GM21526 (cell line): ENCODE measurements around the gene OST4.

Experiments used
- ATAC-seq: cut with Tn5 transposase; IDR thresholded peaks from one replicate; pipeline ENCODE4 v1.9.1; 2021; ENCODE audit warnings: moderate library complexity; ENCODE audit not compliant: unreplicated experiment, low FRiP score

Gene OST4

GRCh38 chr2:27032495-27033252, 38.8 kb downstream of the OST4 start, which contains the start of gene TMEM214:
Gene TMEM214 (plus strand): TSS chr2:27032965. CDS start chr2:27033016, 51 bp downstream.
- ATAC-seq = peak; percentile 83

DNA sequence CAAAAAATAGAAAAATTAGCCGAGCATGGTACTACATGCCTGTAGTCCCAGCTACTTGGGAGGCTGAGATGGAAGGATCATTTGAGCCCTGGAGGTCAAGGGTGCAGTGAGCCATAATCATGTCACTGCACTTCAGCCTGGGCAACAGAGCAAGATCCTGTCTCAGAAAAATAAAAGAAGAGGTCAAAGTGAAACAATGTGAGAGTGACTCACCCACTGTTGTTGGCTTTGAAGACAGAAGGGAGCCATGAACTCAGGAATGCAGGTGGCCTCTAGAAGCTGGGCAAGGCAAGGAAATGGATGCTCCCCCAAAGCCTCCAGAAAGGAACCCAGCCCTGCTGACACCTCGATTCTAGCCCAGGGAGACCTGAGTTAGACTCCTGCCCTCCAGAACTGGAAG, 42.4 kb downstream of the OST4 start:
- ATAC-seq = no peak

GRCh38 chr2:27027211-27027651, 44.2 kb downstream of the OST4 start:
- ATAC-seq = no peak

DNA sequence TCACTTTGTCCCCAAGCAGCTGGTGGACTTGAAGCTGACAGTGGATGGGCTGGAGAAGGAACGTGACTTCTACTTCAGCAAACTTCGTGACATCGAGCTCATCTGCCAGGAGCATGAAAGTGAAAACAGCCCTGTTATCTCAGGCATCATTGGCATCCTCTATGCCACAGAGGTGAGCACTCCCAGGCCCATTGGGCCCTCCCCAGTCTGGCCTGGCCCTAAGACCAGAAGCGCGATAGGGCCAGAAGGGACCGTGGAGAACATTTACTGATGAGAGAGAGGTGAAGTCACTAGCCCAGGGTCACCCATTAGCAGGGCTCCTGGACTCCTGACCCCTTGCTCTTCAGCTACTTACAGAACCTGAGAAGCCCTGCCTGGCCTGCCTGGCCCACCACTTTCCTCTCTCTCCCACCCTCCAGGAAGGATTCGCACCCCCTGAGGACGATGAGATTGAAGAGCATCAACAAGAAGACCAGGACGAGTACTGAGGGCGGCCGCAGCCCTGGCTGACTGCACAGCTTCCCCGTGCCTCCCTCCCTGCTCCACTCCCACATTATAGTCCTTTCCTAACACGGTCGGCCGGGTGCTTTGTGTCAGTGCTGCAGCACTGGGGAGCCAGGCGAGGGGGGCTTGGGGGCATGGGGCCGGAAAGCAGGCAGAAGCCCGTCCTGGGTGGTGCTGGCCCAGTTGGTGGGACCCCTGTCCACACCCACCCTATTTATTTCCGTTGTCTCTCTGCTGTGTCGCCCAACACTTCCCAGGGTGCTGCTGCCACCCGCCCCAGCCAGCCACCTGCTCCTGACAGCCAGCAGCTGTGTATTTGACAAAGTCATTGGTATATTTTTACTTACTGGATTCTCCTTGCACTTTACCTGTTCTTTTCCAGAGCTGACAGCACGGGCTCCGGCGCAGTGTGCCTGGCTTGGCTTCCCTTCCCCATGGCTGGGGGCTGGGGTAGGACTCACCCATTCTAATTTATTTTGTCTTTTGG, 45.3 kb downstream of the OST4 start:
- ATAC-seq = no peak

GRCh38 chr2:27025281-27025800, 46.1 kb downstream of the OST4 start:
- no peak for ATAC-seq

GRCh38 chr2:27024812-27025211, 46.6 kb downstream of the OST4 start:
- no peak for ATAC-seq

DNA sequence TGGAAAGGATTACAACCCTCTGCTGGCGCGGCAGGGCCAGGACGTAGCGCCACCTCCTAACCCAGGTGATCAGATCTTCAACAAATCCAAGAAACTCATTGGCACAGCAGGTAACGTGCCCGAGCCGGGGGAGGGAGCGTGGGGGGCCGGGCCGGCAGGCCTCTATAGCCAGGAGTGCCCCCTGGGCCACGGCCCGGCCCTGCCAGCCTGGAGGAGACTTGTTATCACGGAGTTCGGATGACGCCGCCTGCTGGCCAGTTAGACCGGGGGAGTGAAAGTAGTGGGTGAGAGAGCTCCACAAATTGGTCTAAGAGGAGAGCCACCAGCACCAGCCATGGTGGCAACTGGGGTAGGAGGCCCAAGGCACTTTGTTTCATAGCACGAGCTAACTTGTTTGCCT, 47.3 kb downstream of the OST4 start:
- no peak for ATAC-seq

- ATAC-seq = no peak
These were observed 47.7 kb downstream of the OST4 start for GRCh38 chr2:27023740-27024139.

- ATAC-seq = no peak
These were observed 50.0 kb downstream of the OST4 start for GRCh38 chr2:27021253-27022049.
